A673 (cell line): ENCODE results near the gene MSRB1. TPM values are rescaled to one million over a fixed set of nuclear protein-coding genes. Genes with fewer than 3 reads are reported as not detected.

Experiments
- BruUV-seq: library from RNA; stranded (reverse); fragments of 400-500 nt; replicated peaks from 2 replicates; lab custom pipeline; 2021; lab: Mats Ljungman, UMichigan
- CTCF ChIA-PET: fragments of 300-600 bp; sonication (Branson Sonifier 250); formaldehyde crosslinking; loops from one replicate; lab custom pipeline; 2022; ENCODE audit warnings: antibody characterized with exemption; lab: Charles Lee
- POLR2A ChIA-PET: fragments of 300-600 bp; sonication (Branson Sonifier 250); formaldehyde crosslinking; loops from one replicate; lab custom pipeline; 2022; ENCODE audit warnings: antibody characterized with exemption; ENCODE audit not compliant: low non-redundant PET; lab: Charles Lee
- DNase-seq: peaks from one replicate; pipeline ENCODE4 v3.0.0-alpha.2; 2015; ENCODE audit warnings: low spot score
- H3K27ac ChIP-seq: fragments of 200-600 bp; sonication (generic); 2 replicates; pipeline ENCODE4 v1.5.1; 2016; ENCODE audit warnings: mixed run types, low read depth, mild to moderate bottlenecking, mixed read lengths, antibody characterized with exemption, low read length; ENCODE audit not compliant: poor library complexity, severe bottlenecking
- H3K27me3 ChIP-seq: fragments of 200-600 bp; sonication (generic); replicated peaks from 2 replicates; pipeline ENCODE4 v1.6.1; 2017; ENCODE audit warnings: mixed run types, low read depth, mild to moderate bottlenecking, mixed read lengths, antibody characterized with exemption, low read length; ENCODE audit not compliant: insufficient read depth, poor library complexity
- H3K36me3 ChIP-seq: fragments of 200-600 bp; sonication (generic); 2 replicates; pipeline ENCODE4 v1.6.1; 2016; ENCODE audit warnings: mixed run types, mild to moderate bottlenecking, mixed read lengths, antibody characterized with exemption, low read length; ENCODE audit not compliant: insufficient read depth, poor library complexity, severe bottlenecking
- H3K4me1 ChIP-seq: fragments of 200-600 bp; sonication (generic); 2 replicates; pipeline ENCODE4 v1.6.1; 2017; ENCODE audit warnings: mixed run types, mild to moderate bottlenecking, mixed read lengths, antibody characterized with exemption, low read length; ENCODE audit not compliant: insufficient read depth, poor library complexity, severe bottlenecking
- H3K4me3 ChIP-seq: fragments of 200-600 bp; sonication (generic); 2 replicates; pipeline ENCODE4 v1.5.1; 2016; ENCODE audit warnings: low read depth, mixed run types, mild to moderate bottlenecking, mixed read lengths, low read length; ENCODE audit not compliant: poor library complexity, severe bottlenecking
- H3K9me3 ChIP-seq: fragments of 200-600 bp; sonication (generic); 2 replicates; pipeline ENCODE4 v1.6.1; 2016; ENCODE audit warnings: mixed run types, low read depth, mild to moderate bottlenecking, mixed read lengths, antibody characterized with exemption, low read length; ENCODE audit not compliant: poor library complexity, severe bottlenecking
- CTCF ChIP-seq: fragments of 300-800, 200-600 bp; sonication (generic); conservative IDR thresholded peaks from 2 replicates; pipeline ENCODE4 v1.5.1; 2017; ENCODE audit warnings: low read depth, mild to moderate bottlenecking, antibody characterized with exemption, low read length, moderate library complexity, mixed read lengths
- EZH2 ChIP-seq: fragments of 200-600 bp; sonication (generic); IDR thresholded peaks from 2 replicates; pipeline ENCODE4 v1.6.1; 2017; ENCODE audit warnings: borderline replicate concordance, low read depth, mild to moderate bottlenecking, mixed read lengths, antibody characterized with exemption, low read length; ENCODE audit not compliant: poor library complexity, severe bottlenecking
- intact Hi-C: fragments of 100-400 bp; cut with micrococcal nuclease; formaldehyde crosslinking; loops from one replicate; pipeline ENCODE4 v1.10.0; 2022; ENCODE audit not compliant: unreplicated experiment
- total RNA-seq: library from RNA; stranded (reverse); gene quantifications from 2 replicates; pipeline ENCODE4 v1.2.3, GENCODE V29; 2021

The MSRB1 gene
- total RNA-seq, 1 experiment from 2014 or later = 17.7 TPM

GRCh38 chr16:1914084-1914608, 28.9 kb downstream of the MSRB1 start:
- DNase-seq = no peak
- no peak overlapping the region for H3K4me3 ChIP-seq
- peaks cover 35% of the 10 kb centered on the region for H3K27me3 ChIP-seq
- H3K27ac ChIP-seq = no peak overlapping the region
- intact Hi-C loops = no loop called here
- POLR2A ChIA-PET = no interaction called here
- no peaks in the 10 kb centered on the region for H3K4me1 ChIP-seq
- no peaks in the 10 kb centered on the region for H3K9me3 ChIP-seq
- no peaks in the 10 kb centered on the region for H3K36me3 ChIP-seq
- TF ChIP-seq CTCF (no peak), EZH2 (no peak)
- BruUV-seq = no TSS peak
- CTCF ChIA-PET = no interaction called here

GRCh38 chr16:1913327-1914083, 29.5 kb downstream of the MSRB1 start:
- intact Hi-C loops = no loop called here
- Histone ChIP-seq H3K4me3 (no peak overlapping the region), H3K36me3 (no peaks in the 10 kb centered on the region), H3K27ac (no peak overlapping the region), H3K27me3 (peaks cover 28% of the 10 kb centered on the region), H3K9me3 (no peaks in the 10 kb centered on the region), H3K4me1 (no peaks in the 10 kb centered on the region)
- BruUV-seq = no TSS peak
- no peak for TF ChIP-seq CTCF
- no peak for TF ChIP-seq EZH2
- ChIA-PET POLR2A (no interaction called here), CTCF (no interaction called here)
- DNase-seq = no peak

- intact Hi-C loops = no loop called here
- Histone ChIP-seq H3K27ac (no peak overlapping the region), H3K27me3 (peaks cover 20% of the 10 kb centered on the region), H3K36me3 (no peaks in the 10 kb centered on the region), H3K9me3 (no peaks in the 10 kb centered on the region), H3K4me1 (no peaks in the 10 kb centered on the region), H3K4me3 (no peak overlapping the region)
- no peak for DNase-seq
- CTCF ChIA-PET = no interaction called here
- POLR2A ChIA-PET = no interaction called here
- no TSS peak for BruUV-seq
- TF ChIP-seq EZH2 = no peak
- TF ChIP-seq CTCF = no peak
These were observed 30.8 kb downstream of the MSRB1 start for GRCh38 chr16:1912215-1912543.
